Naive thymus-derived CD4-positive, alpha-beta T cell (primary cell): ENCODE measurements around the gene RNF4. TPM values are rescaled to one million over a fixed set of nuclear protein-coding genes. Genes with fewer than 3 reads are reported as not detected.

ENCODE experiments used
- ATAC-seq: fragments of 150-1000 bp; cut with Tn5 transposase; 2 replicates; pipeline ENCODE4 v1.10.0; 2021; ENCODE audit warnings: mild to moderate bottlenecking, moderate library complexity
- CTCF ChIA-PET: fragments of 350-600 bp; sonication (Branson Sonifier 250); formaldehyde crosslinking; loops from one replicate; lab custom pipeline; 2021; ENCODE audit warnings: antibody characterized with exemption; lab: Charles Lee
- POLR2A ChIA-PET: fragments of 350-600 bp; sonication (Branson Sonifier 250); formaldehyde crosslinking; loops from one replicate; lab custom pipeline; 2021; ENCODE audit warnings: antibody characterized with exemption, inconsistent platforms; lab: Charles Lee
- DNase-seq, 9 donors: peaks; one replicate each; pipeline versions ENCODE4 v3.0.0 to v3.0.0-alpha.2; 2020 to 2022; ENCODE audit warnings: mixed read lengths in 1 of 9
- H3K27ac ChIP-seq: one replicate; pipeline ENCODE4 v1.7.0; 2013; ENCODE audit warnings: mild to moderate bottlenecking, low read depth, low read length, moderate library complexity
- H3K27me3 ChIP-seq, 2 donors: one replicate each; pipeline ENCODE4 v1.7.0; 2013; ENCODE audit warnings: low read length in 2 of 2, mild to moderate bottlenecking in 2 of 2, moderate library complexity in 2 of 2; ENCODE audit not compliant: control insufficient read depth in 2 of 2, insufficient read depth in 2 of 2
- H3K36me3 ChIP-seq, 3 experiments: 1 replicate in 2 of 3; 2 replicates in 1 of 3; pipeline ENCODE4 v1.7.0; 2013; ENCODE audit warnings: low read length in 3 of 3, mild to moderate bottlenecking in 3 of 3, moderate library complexity in 1 of 3; ENCODE audit not compliant: insufficient read depth in 3 of 3, control insufficient read depth in 2 of 3
- H3K4me1 ChIP-seq, 2 donors: one replicate each; pipeline ENCODE4 v1.7.0; 2013; ENCODE audit warnings: low read length in 2 of 2, mild to moderate bottlenecking in 2 of 2, moderate library complexity in 1 of 2; ENCODE audit not compliant: control insufficient read depth in 2 of 2, insufficient read depth in 2 of 2
- H3K4me3 ChIP-seq: 2 replicates; pipeline ENCODE4 v1.7.0; 2013; ENCODE audit warnings: mild to moderate bottlenecking, low read length
- H3K9me3 ChIP-seq, 3 experiments: 1 replicate in 2 of 3; 2 replicates in 1 of 3; pipeline ENCODE4 v1.7.0; 2013; ENCODE audit warnings: low read length in 3 of 3; ENCODE audit not compliant: control insufficient read depth in 2 of 3
- H3K27ac Mint-ChIP-seq, 9 donors: one replicate each; pipeline ENCODE4 v1.8.0; 2020 to 2022; ENCODE audit warnings: mixed read lengths in 9 of 9, mild to moderate bottlenecking in 8 of 9, moderate library complexity in 5 of 9, inconsistent platforms in 2 of 9
- H3K27me3 Mint-ChIP-seq, 5 donors: one replicate each; pipeline ENCODE4 v1.8.0; 2021 to 2022; ENCODE audit warnings: mixed read lengths in 5 of 5, mild to moderate bottlenecking in 1 of 5
- H3K36me3 Mint-ChIP-seq, 5 donors: one replicate each; pipeline ENCODE4 v1.8.0; 2020 to 2022; ENCODE audit warnings: mixed read lengths in 5 of 5, mild to moderate bottlenecking in 3 of 5, inconsistent platforms in 1 of 5
- H3K4me1 Mint-ChIP-seq, 7 donors: one replicate each; pipeline ENCODE4 v1.8.0; 2020 to 2022; ENCODE audit warnings: mixed read lengths in 7 of 7, mild to moderate bottlenecking in 3 of 7, inconsistent platforms in 1 of 7
- H3K4me3 Mint-ChIP-seq, 10 donors: one replicate each; pipeline ENCODE4 v1.8.0; 2020 to 2022; ENCODE audit warnings: mild to moderate bottlenecking in 10 of 10, mixed read lengths in 10 of 10, moderate library complexity in 6 of 10, inconsistent platforms in 2 of 10
- H3K9me3 Mint-ChIP-seq, 11 donors: one replicate each; pipeline ENCODE4 v1.8.0; 2020 to 2022; ENCODE audit warnings: mixed read lengths in 11 of 11, mild to moderate bottlenecking in 4 of 11, inconsistent platforms in 1 of 11, moderate library complexity in 1 of 11
- intact Hi-C, 2 donors: fragments of 100-400 bp; cut with micrococcal nuclease; formaldehyde crosslinking; loops; one replicate each; pipeline ENCODE4 v1.15.1; 2023
- polyA plus RNA-seq, 2 donors: library from polyadenylated mRNA; unstranded; fragments of 300-500 nt; fragmentation: Illumina TruSeq; gene quantifications; one replicate each; pipeline ENCODE4 v1.2.3, GENCODE V29; 2021
- total RNA-seq, 6 experiments: library from RNA in 5 of 6; stranded (reverse) in 5 of 6; gene quantifications; 1 replicate in 5 of 6; 2 replicates in 1 of 6; pipeline ENCODE4 v1.2.3 and lab custom pipeline; 2021 to 2026

The RNF4 gene
- total and polyA plus RNA-seq, 7 experiments from 2014 or later, result 69.4 to 101 (median 91.8) TPM

GRCh38 chr4:2484993-2485392 lies 16.1 kb downstream of the RNF4 start:
- no peaks in the 10 kb centered on the region for H3K27me3 Mint-ChIP-seq
- peak overlapping the region; percentile 77 to 91 (median 86) for H3K4me3 Mint-ChIP-seq
- Histone ChIP-seq H3K27me3 (no peaks in the 10 kb centered on the region), H3K4me3 (peak overlapping the region; percentile 43), H3K9me3 (no peaks in the 10 kb centered on the region), H3K4me1 (peaks cover 64 to 68% of the 10 kb centered on the region in 2 donors), H3K27ac (peak overlapping the region; percentile 55), H3K36me3 (peaks cover 0 to 12% (median under 1%) of the 10 kb centered on the region in 3 experiments)
- peak overlapping the region; percentile 54 to 91 (median 82) for H3K27ac Mint-ChIP-seq
- peaks cover 0 to 13% (median 4%) of the 10 kb centered on the region in 5 donors for H3K36me3 Mint-ChIP-seq
- ChIA-PET POLR2A (interaction anchor here (0.6 to 5.1 kb wide), 4 partner anchors 16 to 283 kb away, joined by 3 to 51 read pairs (median 7); partner anchors contain the start of genes FAM193A and RNF4), CTCF (interaction anchor here (1.1 kb wide), 1 partner anchor 22 kb away, joined by 3 read pairs; no protein-coding TSS in a partner anchor)
- DNase-seq (peak; percentile 41 to 74 (median 67)), ATAC-seq (peak; percentile 92)
- intact Hi-C loops, result loop anchor here (1.0 to 5.0 kb wide), 2 partner anchors 16 to 52 kb away; partner anchors contain the start of genes RNF4 (in 2 of the 2) and FAM193A (in 1 of the 2)
- peaks cover 65 to 88% (median 80%) of the 10 kb centered on the region in 7 donors for H3K4me1 Mint-ChIP-seq
- peaks cover 0 to 2% (median 0%) of the 10 kb centered on the region in 11 donors for H3K9me3 Mint-ChIP-seq

- ChIA-PET CTCF (no interaction called here), POLR2A (interaction anchor here (0.9 to 5.1 kb wide), 3 partner anchors 17 to 50 kb away, joined by 4 to 51 read pairs (median 10); partner anchors contain the start of genes FAM193A and RNF4)
- peaks cover 0 to 17% (median 13%) of the 10 kb centered on the region in 5 donors for H3K36me3 Mint-ChIP-seq
- H3K4me3 Mint-ChIP-seq, result peak overlapping the region in 9 of 10 donors; percentile 47 to 91 (median 83)
- H3K27me3 Mint-ChIP-seq, result no peaks in the 10 kb centered on the region
- peaks cover 2 to 22% (median 11%) of the 10 kb centered on the region in 3 experiments for H3K36me3 ChIP-seq
- H3K9me3 ChIP-seq, result no peaks in the 10 kb centered on the region
- no peaks in the 10 kb centered on the region for H3K27me3 ChIP-seq
- H3K4me3 ChIP-seq, result peak overlapping the region; percentile 10
- H3K4me1 ChIP-seq, result peaks cover 56 to 67% of the 10 kb centered on the region in 2 donors
- ATAC-seq, result no peak
- H3K27ac ChIP-seq, result peak overlapping the region; percentile 55
- H3K27ac Mint-ChIP-seq, result peak overlapping the region; percentile 40 to 89 (median 76)
- DNase-seq, result no peak
- peaks cover 59 to 81% (median 79%) of the 10 kb centered on the region in 7 donors for H3K4me1 Mint-ChIP-seq
- H3K9me3 Mint-ChIP-seq, result peaks cover 0 to 2% (median 0%) of the 10 kb centered on the region in 11 donors
- intact Hi-C loops, result loop anchor here (1.0 to 5.0 kb wide), 2 partner anchors 17 to 51 kb away; partner anchors contain the start of genes RNF4 (in 2 of the 2) and FAM193A (in 1 of the 2)
Measured at GRCh38 chr4:2485956-2486355, 17.1 kb downstream of the RNF4 start.

- no peak for ATAC-seq
- H3K4me3 ChIP-seq, result no peak overlapping the region
- Mint-ChIP-seq H3K4me3 (peak overlapping the region in 6 of 10 donors; percentile 51 to 91 (median 86)), H3K4me1 (peaks cover 53 to 73% (median 69%) of the 10 kb centered on the region in 7 donors), H3K27me3 (no peaks in the 10 kb centered on the region), H3K36me3 (peaks cover 0 to 15% (median 12%) of the 10 kb centered on the region in 5 donors), H3K9me3 (no peaks in the 10 kb centered on the region), H3K27ac (peak overlapping the region in 6 of 9 donors; percentile 24 to 79 (median 62))
- ChIA-PET CTCF (no interaction called here), POLR2A (interaction anchor here (0.6 to 1.5 kb wide), 2 partner anchors 18 to 31 kb away, joined by 3 to 5 read pairs; partner anchors contain the start of gene RNF4)
- H3K27ac ChIP-seq, result no peak overlapping the region
- H3K27me3 ChIP-seq, result no peaks in the 10 kb centered on the region
- intact Hi-C loops, result loop anchor here in 1 of 2 donors (5.0 kb wide), 1 partner anchor 50 kb away; the partner anchor contains the start of gene FAM193A
- DNase-seq, result no peak
- H3K9me3 ChIP-seq, result no peaks in the 10 kb centered on the region
- H3K36me3 ChIP-seq, result peaks cover 7 to 32% (median 13%) of the 10 kb centered on the region in 3 experiments
- H3K4me1 ChIP-seq, result peaks cover 46 to 58% of the 10 kb centered on the region in 2 donors
Measured at GRCh38 chr4:2486981-2487380, 18.1 kb downstream of the RNF4 start.

GRCh38 chr4:2487632-2488031 lies 18.7 kb downstream of the RNF4 start:
- ChIA-PET CTCF (interaction anchor here (0.7 to 1.1 kb wide), 2 partner anchors 10 to 19 kb away, joined by 3 read pairs; partner anchors contain the start of gene RNF4), POLR2A (interaction anchor here (0.6 to 1.5 kb wide), 3 partner anchors 19 to 774 kb away, joined by 3 to 5 read pairs (median 3); partner anchors contain the start of gene RNF4)
- ATAC-seq (peak; percentile 39), DNase-seq (no peak)
- H3K36me3 Mint-ChIP-seq, result peaks cover under 1 to 19% (median 16%) of the 10 kb centered on the region in 5 donors
- intact Hi-C loops, result loop anchor here in 1 of 2 donors (5.0 kb wide), 1 partner anchor 50 kb away; the partner anchor contains the start of gene FAM193A
- peak overlapping the region in 1 of 10 donors; percentile 51 for H3K4me3 Mint-ChIP-seq
- H3K9me3 ChIP-seq, result no peaks in the 10 kb centered on the region
- no peak overlapping the region for H3K4me3 ChIP-seq
- H3K27ac Mint-ChIP-seq, result peak overlapping the region in 5 of 9 donors; percentile 14 to 55 (median 33)
- peaks cover 9 to 38% (median 20%) of the 10 kb centered on the region in 3 experiments for H3K36me3 ChIP-seq
- H3K27me3 ChIP-seq, result no peaks in the 10 kb centered on the region
- H3K9me3 Mint-ChIP-seq, result no peaks in the 10 kb centered on the region
- H3K27ac ChIP-seq, result no peak overlapping the region
- H3K4me1 Mint-ChIP-seq, result peaks cover 52 to 69% (median 66%) of the 10 kb centered on the region in 7 donors
- no peaks in the 10 kb centered on the region for H3K27me3 Mint-ChIP-seq
- peaks cover 39 to 52% of the 10 kb centered on the region in 2 donors for H3K4me1 ChIP-seq

- no peak overlapping the region for H3K27ac ChIP-seq
- no peak overlapping the region for H3K4me3 ChIP-seq
- Mint-ChIP-seq H3K4me3 (no peak overlapping the region), H3K9me3 (no peaks in the 10 kb centered on the region), H3K27ac (peak overlapping the region in 3 of 9 donors; percentile 8 to 69 (median 10)), H3K4me1 (peaks cover 47 to 64% (median 58%) of the 10 kb centered on the region in 7 donors), H3K36me3 (peaks cover 5 to 25% (median 23%) of the 10 kb centered on the region in 5 donors), H3K27me3 (no peaks in the 10 kb centered on the region)
- DNase-seq (no peak), ATAC-seq (no peak)
- intact Hi-C loops, result loop anchor here in 1 of 2 donors (5.0 kb wide), 1 partner anchor 48 kb away; the partner anchor contains the start of gene FAM193A
- H3K36me3 ChIP-seq, result peaks cover 15 to 52% (median 25%) of the 10 kb centered on the region in 3 experiments
- no peaks in the 10 kb centered on the region for H3K27me3 ChIP-seq
- H3K9me3 ChIP-seq, result no peaks in the 10 kb centered on the region
- H3K4me1 ChIP-seq, result peaks cover 28 to 42% of the 10 kb centered on the region in 2 donors
- ChIA-PET POLR2A (no interaction called here), CTCF (no interaction called here)
Measured at GRCh38 chr4:2489081-2489805, 20.3 kb downstream of the RNF4 start.
